Measurements from ENCODE around the gene TLCD5.

TLCD5 gene

GRCh38 chr11:120308081-120308480 lies 17.0 kb upstream of the TLCD5 start:
- DNase-seq = no peak

DNA sequence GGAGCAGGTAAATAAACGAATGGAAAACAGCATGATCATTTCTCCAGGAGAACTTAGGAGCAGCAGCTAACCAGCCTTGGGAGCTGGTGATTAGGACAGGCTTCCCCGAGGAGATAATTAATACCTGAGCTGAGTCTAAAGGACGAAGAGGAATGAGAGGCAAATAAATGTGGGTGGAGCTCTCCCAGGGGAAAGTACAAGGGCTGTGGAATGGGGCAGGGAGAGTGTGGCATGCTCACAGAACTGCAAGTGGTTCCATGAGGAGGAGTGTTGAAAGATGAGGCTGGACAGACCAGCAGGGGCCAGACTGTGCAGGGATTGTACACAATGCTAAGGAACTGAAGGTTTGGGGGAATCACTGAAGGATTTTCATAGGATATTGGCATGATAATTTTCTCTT lies 14.2 kb upstream of the TLCD5 start:
- DNase-seq = no peak

- no peak for DNase-seq
These were observed 10.2 kb upstream of the TLCD5 start for GRCh38 chr11:120314861-120315260.

GRCh38 chr11:120316880-120317688 lies 8.0 kb upstream of the TLCD5 start:
- DNase-seq = no peak

GRCh38 chr11:120317689-120318480 lies 7.2 kb upstream of the TLCD5 start:
- no peak for DNase-seq

DNA sequence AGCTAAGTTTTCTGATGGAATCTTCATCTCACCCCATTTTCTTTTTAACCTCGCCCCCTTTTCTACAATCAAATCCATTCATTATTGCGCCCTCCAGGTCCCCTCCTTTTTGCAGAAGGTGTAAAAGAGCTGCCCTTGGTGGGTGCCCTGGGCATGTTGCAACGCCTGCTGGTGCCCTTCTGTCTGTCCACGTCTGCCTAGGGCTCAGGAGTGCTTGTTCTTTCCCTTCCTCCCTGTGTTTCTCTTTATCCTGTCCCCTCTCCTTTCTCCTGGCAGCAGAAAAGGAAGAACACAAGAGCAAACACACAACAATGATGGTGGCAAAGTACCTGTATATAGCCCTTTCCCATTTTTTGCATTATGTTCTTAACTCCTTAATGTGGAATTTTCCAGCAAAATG lies 6.2 kb upstream of the TLCD5 start:
- no peak for DNase-seq

DNA sequence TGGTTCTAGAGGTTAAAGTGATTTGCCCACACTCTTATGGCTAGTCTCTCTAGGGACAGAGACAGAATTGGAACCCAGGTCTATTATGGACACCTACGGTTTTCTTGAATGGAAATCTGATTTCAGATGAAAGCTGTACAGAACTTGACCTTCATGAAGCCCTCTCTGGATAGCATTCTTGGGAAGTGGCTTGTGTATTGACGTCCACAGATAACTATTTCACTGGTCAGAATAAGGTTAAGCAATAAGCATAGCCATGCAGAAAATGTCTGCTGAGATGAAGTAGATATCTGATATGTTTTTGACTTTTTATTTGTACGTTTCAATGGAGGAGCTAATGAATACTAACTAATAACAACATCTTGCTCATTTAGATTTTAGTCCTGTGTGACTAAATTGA lies 1.1 kb downstream of the TLCD5 start:
- DNase-seq = no peak

DNA sequence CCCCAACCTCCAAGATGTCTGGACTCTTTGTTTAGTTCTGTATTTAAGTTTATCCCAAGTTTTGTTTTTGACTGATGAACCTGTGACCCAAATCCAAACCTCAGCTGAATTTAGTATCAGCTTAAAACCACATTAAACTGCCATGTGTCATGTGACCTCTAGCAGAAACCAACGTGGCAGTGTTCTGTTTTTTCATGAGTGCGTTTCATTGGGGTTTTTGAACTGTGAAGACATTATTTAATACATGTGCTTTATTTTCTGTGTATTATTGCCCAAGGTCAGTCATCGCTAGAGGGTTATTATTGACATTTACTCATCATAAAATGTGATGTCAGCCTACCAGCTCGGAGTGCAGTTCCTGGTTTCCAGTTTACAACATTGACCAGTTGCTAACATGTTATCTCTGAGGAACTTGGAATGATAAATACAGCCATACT lies 1.8 kb downstream of the TLCD5 start:
- no peak for DNase-seq

DNA sequence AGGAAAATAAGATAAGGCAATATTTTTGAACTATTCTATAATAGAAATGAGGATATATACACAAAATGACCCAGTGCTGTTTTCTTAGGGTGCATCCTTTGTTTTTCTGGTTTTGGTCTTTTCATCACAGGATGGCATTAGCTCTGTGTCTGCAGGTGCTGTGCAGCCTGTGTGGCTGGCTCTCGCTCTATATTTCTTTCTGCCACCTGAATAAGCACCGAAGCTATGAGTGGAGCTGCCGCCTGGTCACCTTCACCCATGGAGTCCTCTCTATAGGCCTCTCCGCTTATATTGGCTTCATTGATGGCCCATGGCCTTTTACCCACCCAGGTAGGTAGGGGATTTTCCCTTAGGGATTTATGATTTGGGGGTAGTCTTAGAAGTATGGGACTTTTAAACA lies 2.2 kb downstream of the TLCD5 start:
- peak in 1 of 14 donors; percentile 36 for DNase-seq

DNA sequence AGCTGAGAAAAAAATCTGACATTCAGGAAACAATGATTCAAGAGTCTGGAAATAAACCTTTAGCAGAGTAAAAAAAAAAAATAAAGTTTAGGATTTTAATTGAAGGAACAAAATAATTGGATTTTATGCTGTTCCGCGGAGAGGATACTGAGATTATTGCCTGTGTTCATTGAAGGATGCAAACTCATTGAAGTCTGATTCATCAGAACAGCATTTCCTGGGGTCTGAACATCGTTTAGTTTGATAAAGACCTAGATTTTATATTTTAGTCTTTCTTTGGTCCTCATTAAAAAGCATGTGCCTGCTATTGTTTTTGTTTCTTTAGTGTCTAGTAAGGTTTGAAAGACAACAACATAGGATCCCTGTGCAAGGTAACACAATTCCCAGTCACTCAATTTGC lies 4.5 kb downstream of the TLCD5 start:
- no peak for DNase-seq

DNA sequence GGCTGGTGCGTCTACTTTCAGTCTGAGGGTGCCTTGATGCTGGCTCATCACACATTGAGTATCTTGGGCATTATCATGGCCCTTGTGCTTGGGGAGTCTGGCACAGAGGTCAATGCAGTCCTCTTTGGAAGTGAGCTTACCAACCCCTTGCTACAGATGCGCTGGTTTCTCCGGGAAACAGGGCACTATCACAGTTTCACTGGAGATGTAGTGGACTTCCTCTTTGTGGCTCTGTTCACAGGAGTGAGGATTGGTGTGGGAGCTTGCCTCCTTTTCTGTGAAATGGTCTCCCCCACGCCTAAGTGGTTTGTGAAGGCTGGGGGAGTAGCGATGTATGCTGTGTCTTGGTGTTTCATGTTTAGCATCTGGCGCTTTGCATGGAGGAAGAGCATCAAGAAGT lies 4.9 kb downstream of the TLCD5 start:
- DNase-seq = no peak

GRCh38 chr11:120331301-120331996 lies 6.3 kb downstream of the TLCD5 start:
- DNase-seq = no peak

DNA sequence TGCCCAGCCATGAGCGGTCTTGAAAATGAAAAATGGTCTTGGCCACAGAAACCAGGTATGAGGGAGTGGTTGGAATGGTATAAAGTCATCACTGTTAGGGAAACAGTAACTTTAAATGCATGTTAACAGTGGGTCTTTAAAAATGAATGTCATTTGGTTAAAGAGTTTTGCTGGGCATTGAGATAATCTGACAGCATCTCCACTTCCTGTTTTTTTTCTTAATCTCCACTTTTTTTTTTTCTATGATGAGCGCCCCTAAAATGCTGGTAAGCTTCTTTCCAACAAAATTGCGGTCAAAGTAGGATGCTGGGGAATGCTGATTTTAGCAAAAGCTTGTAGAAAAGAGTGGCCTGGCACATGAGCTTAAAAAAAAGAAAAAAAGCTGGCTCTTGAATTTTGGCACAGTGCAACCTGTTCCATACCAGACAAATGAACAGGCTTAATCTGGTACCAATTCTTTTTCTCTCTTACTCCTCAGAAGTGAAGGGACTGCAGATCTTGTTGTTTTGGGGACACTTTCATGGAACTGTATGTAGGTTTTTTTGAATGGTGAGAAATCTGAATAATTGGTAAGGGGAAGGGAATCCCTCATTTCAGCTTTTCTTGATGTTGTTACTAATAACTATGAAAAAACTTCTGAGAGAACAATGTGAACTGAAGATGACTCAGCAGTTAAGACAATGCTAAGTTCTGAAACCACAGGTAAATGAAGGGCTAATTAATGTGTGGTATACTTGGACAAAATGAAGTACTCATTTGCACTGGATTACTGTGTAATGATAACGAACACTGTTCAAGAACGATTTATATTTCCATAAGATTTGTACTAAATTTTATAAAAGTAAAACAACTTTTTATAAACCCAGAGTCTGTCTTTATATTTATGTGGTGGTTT lies 8.0 kb downstream of the TLCD5 start:
- no peak for DNase-seq

DNA sequence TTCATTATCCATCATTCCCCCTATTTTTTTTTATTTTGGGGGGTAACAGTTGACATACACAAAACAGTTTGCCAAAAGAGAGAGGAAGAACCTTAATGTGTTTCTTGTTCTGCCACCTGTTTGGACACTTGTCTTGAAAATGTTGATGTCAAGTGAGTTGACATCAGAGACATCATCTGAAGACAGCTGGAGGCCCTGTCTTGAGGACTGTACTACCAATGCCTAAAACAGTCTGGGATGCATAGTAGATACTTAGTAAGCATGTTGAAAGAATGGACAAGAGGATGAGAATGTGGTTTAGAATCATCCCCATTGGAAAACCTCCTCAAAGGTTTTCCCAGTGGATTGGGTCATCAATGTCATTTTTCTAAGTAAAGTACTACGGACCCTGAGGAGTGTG lies 8.7 kb downstream of the TLCD5 start:
- DNase-seq = no peak

- DNase-seq = no peak
These were observed 9.2 kb downstream of the TLCD5 start for GRCh38 chr11:120334332-120334731.

- peak in 12 of 14 donors; percentile 8 to 80 (median 18) for DNase-seq
These were observed 9.9 kb downstream of the TLCD5 start for GRCh38 chr11:120334894-120335462.

DNA sequence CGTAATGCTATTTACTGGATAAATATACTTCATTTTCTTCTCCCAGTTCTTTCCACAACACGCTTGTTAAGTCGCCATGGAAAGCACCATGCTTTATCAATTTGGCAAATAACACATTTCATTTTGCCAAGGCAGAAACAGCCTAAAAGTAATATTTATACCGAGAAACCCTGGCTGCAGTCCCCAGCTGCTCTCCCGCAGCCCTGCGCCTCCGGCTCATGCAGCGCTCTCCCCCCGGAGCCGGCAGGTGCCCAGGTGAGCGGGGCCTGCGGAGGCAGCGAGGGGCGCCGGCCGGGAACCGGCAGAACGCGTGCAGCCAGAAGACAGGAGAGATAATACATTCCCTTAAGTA lies 10.4 kb downstream of the TLCD5 start:
- DNase-seq = peak in 1 of 14 donors; percentile 66

DNA sequence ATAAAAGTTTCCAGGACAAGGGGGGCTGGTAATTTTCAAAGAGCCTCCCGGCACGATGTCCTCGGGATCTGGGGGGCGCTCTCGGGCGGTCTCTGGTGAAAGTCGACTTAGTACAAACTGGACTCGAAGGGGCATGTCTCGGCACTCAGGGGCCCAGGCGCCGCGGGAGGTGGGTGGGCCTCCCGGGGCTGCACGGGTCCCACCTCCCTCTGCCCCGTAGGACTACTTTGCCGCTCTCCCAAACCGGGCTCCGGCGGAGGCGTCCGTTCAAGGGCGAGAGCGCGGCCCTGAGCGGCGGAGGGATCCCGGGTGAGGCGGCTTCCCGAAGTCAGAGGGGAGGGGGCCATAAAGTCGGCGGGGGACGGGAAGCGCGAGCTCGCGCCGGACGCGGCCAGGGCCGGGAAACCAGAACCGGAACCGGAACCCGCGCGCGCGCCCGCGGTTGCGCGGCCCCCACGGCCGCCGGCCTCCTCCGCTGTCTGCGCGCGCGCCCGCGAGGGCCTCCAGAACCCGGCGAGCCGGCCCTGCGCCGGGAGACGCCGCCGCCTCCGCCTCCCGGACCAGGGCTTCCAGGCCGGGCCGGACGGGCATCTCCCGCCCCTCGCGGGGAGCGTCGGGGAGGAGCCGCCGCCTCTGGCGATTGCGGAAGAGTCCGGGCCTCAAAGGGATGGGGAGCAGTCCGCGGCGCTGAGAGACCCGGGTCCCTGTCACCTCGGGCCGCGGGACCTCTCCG lies 11.0 kb downstream of the TLCD5 start, which contains the start of gene ARHGEF12:
ARHGEF12 (plus strand) TSS at position 506 of the 733 bp plus-strand sequence. CDS start 831 bp downstream, outside the sequence.
- DNase-seq = peak; percentile 71 to 98 (median 89)

- DNase-seq = peak in 8 of 14 donors; percentile 48 to 77 (median 62)
These were observed 11.7 kb downstream of the TLCD5 start for GRCh38 chr11:120336641-120337354.

All from C1 segment of cervical spinal cord (tissue), 14 donors.